ENCODE data around the gene C21orf91. TPM values are rescaled to one million over a fixed set of nuclear protein-coding genes. Genes with fewer than 3 reads are reported as not detected.
A peak's percentile ranks its signal among the peaks of the same experiment; 100 is the strongest.

The C21orf91 gene
- total RNA-seq, 2 experiments from 2014 or later: 51.8 to 57.9 TPM

GRCh38 chr21:17823846-17824245 lies 4.7 kb upstream of the C21orf91 start:
- Mint-ChIP-seq H3K4me1 (ENCODE audit: low read depth) (peaks cover 14% of the 10 kb centered on the region), H3K36me3 (ENCODE audit: low read depth) (peaks cover 19% of the 10 kb centered on the region), H3K27me3 (ENCODE audit: low read depth) (no peaks in the 10 kb centered on the region), H3K9me3 (ENCODE audit: insufficient read depth) (peaks cover 14% of the 10 kb centered on the region), H3K4me3 (no peak overlapping the region), H3K27ac (no peak overlapping the region)
- ATAC-seq (no peak), DNase-seq (no peak)
- POLR2A ChIA-PET: no interaction called here
- CTCF ChIA-PET: no interaction called here

DNA sequence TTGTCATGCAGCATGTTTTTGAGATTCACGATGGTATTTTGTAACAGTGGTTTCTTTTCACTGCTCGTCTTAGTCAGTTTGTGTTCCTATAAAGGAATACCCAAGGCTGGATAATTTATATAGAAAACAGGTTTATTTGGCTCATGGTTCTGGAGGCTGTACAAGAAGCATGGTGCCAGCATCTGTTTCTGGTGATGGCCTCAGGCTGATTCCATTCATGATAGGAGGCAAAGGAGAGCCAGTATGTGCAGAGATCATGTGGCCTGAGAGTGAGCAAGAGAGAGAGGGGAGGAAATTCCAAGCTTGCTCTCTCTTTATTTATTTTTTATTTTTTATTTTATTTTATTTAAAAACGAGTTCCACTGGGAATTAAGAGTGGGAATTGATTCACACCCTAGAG lies 2.0 kb upstream of the C21orf91 start:
- H3K9me3 Mint-ChIP-seq (ENCODE audit: insufficient read depth): peaks cover 14% of the 10 kb centered on the region
- H3K27ac Mint-ChIP-seq: peak overlapping the region; percentile 100
- H3K4me3 Mint-ChIP-seq: peak overlapping the region; percentile 85
- ChIA-PET CTCF (interaction anchor here (0.6 to 1.6 kb wide), 4 partner anchors 37 to 207 kb away, joined by 3 to 4 read pairs (median 4); no protein-coding TSS in a partner anchor), POLR2A (no interaction called here)
- DNase-seq (no peak), ATAC-seq (no peak)
- no peaks in the 10 kb centered on the region for H3K27me3 Mint-ChIP-seq (ENCODE audit: low read depth)
- H3K36me3 Mint-ChIP-seq (ENCODE audit: low read depth): peaks cover 39% of the 10 kb centered on the region
- H3K4me1 Mint-ChIP-seq (ENCODE audit: low read depth): peaks cover 24% of the 10 kb centered on the region

GRCh38 chr21:17819877-17820229 lies 697 bp upstream of the C21orf91 start:
- peak; percentile 59 for ATAC-seq
- peak overlapping the region; percentile 85 for H3K4me3 Mint-ChIP-seq
- peaks cover 38% of the 10 kb centered on the region for H3K36me3 Mint-ChIP-seq (ENCODE audit: low read depth)
- no peaks in the 10 kb centered on the region for H3K27me3 Mint-ChIP-seq (ENCODE audit: low read depth)
- H3K27ac Mint-ChIP-seq: peak overlapping the region; percentile 100
- DNase-seq: no peak
- ChIA-PET CTCF (interaction anchor here (0.6 to 2.7 kb wide), 6 partner anchors 24 to 139 kb away, joined by 3 to 12 read pairs (median 4); no protein-coding TSS in a partner anchor), POLR2A (interaction anchor here (0.6 to 2.8 kb wide), 10 partner anchors 10 to 209 kb away, joined by 3 to 36 read pairs (median 5); no protein-coding TSS in a partner anchor)
- peaks cover 10% of the 10 kb centered on the region for H3K9me3 Mint-ChIP-seq (ENCODE audit: insufficient read depth)
- peaks cover 33% of the 10 kb centered on the region for H3K4me1 Mint-ChIP-seq (ENCODE audit: low read depth)

DNA sequence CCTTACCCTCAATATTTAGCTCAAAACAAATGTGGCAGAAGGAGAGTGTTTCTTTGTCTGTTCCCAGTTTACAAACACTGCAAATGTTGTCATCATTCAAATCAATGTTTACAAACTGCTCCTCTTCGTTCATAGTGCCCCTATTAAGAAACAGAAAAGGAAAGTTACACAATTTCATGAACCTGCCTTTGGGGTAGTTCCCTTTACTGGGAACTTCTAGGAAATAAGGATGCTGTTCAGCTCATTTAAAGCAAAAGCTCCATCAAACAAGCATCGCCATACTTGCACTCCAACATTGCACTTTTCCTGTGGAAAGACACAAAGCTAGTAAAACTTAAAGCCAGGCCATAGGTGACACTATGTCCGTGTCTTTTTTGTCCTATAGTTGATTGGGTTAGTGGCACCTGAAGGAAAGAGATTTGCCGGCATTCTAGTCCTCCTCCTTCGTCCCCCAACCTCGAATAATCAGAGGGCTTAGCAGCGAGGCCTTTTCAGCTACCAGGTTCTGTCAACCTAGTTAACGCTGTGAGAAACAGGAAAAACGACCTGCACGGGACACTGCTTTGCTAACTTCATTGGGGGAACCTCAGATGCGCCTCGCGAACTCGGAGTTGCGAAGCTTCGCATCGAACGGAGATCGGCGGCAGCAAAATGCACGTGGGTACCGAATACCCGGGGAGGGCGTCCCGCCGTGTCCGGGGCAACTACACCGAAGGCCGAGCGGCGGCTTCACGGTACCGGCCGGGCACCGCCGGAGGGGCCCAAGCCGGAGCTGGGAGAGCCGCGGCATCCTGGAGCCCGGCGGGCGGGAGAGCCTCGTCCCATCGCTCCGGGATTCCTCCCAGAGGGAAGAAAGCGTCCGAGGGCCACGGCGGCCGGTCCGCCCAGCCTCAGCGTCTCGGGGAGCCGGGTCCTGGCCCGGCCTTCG lies 706 bp downstream of the C21orf91 start:
- no peaks in the 10 kb centered on the region for H3K27me3 Mint-ChIP-seq (ENCODE audit: low read depth)
- CTCF ChIA-PET: interaction anchor here (0.6 to 4.0 kb wide), 19 partner anchors 9 to 204 kb away, joined by 3 to 20 read pairs (median 5); no protein-coding TSS in a partner anchor
- peak; percentile 67 for DNase-seq
- H3K9me3 Mint-ChIP-seq (ENCODE audit: insufficient read depth): no peaks in the 10 kb centered on the region
- peaks cover 47% of the 10 kb centered on the region for H3K4me1 Mint-ChIP-seq (ENCODE audit: low read depth)
- H3K36me3 Mint-ChIP-seq (ENCODE audit: low read depth): peaks cover 44% of the 10 kb centered on the region
- H3K4me3 Mint-ChIP-seq: peak overlapping the region; percentile 78
- peak overlapping the region; percentile 95 for H3K27ac Mint-ChIP-seq
- POLR2A ChIA-PET: interaction anchor here (0.9 to 3.2 kb wide), 13 partner anchors 9 to 207 kb away, joined by 3 to 36 read pairs (median 6); no protein-coding TSS in a partner anchor
- ATAC-seq: peak; percentile 31

DNA sequence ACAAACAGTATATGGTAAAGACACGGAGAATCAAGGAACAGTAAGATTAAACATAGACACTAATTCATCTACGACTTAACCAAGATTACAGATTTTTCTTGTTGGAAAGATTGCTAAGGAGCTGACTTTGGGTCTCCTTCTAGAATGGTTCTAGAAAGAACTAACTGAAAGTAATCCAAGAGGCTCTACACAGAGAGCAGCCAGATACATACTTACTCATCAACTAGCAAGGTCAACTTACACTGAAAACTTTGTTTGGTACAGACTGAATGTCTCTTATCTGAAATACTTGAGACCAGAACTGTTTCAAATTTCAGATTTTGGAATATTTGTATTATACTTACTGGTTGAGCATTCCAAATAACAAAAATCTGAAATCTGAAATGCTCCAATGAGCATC lies 5.8 kb downstream of the C21orf91 start:
- H3K27me3 Mint-ChIP-seq (ENCODE audit: low read depth): no peaks in the 10 kb centered on the region
- DNase-seq: no peak
- no peak overlapping the region for H3K4me3 Mint-ChIP-seq
- H3K36me3 Mint-ChIP-seq (ENCODE audit: low read depth): peaks cover 86% of the 10 kb centered on the region
- peaks cover 28% of the 10 kb centered on the region for H3K9me3 Mint-ChIP-seq (ENCODE audit: insufficient read depth)
- peak overlapping the region; percentile 13 for H3K27ac Mint-ChIP-seq
- ChIA-PET POLR2A (interaction anchor here (1.0 kb wide), 1 partner anchor 13 kb away, joined by 4 read pairs; no protein-coding TSS in a partner anchor), CTCF (interaction anchor here (0.8 to 1.0 kb wide), 2 partner anchors 8 to 33 kb away, joined by 3 to 4 read pairs; no protein-coding TSS in a partner anchor)
- no peak for ATAC-seq
- H3K4me1 Mint-ChIP-seq (ENCODE audit: low read depth): peaks cover 53% of the 10 kb centered on the region

- Mint-ChIP-seq H3K4me3 (no peak overlapping the region), H3K9me3 (ENCODE audit: insufficient read depth) (peaks cover 34% of the 10 kb centered on the region), H3K27me3 (ENCODE audit: low read depth) (no peaks in the 10 kb centered on the region), H3K36me3 (ENCODE audit: low read depth) (peaks cover 88% of the 10 kb centered on the region), H3K27ac (no peak overlapping the region), H3K4me1 (ENCODE audit: low read depth) (peaks cover 35% of the 10 kb centered on the region)
- DNase-seq: no peak
- CTCF ChIA-PET: interaction anchor here (1.9 kb wide), 1 partner anchor 10 kb away, joined by 8 read pairs; no protein-coding TSS in a partner anchor
- no peak for ATAC-seq
- POLR2A ChIA-PET: interaction anchor here (2.8 kb wide), 1 partner anchor 13 kb away, joined by 9 read pairs; the partner anchor contains the start of gene C21orf91
Measured at GRCh38 chr21:17805966-17806365, 13.2 kb downstream of the C21orf91 start.

DNA sequence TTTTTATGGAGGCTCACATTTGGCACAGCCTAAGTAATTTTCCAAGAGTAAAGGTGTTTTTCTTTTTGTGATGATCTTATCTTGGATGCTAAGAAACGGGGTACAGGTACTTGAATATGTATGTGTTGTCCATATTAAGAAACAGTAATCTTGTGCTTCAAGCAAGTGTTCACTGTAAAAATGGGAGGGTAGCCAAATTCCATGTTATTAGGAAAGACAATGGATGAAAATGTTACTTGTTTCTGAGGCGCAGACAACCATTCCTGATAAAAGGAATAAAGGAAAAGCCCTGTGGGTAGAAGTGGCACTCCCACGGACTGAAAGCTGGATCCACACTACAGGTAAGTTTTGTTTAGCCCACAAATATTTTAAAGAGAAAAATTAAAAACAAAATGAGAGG lies 15.6 kb downstream of the C21orf91 start:
- H3K27me3 Mint-ChIP-seq (ENCODE audit: low read depth): no peaks in the 10 kb centered on the region
- POLR2A ChIA-PET: no interaction called here
- H3K4me1 Mint-ChIP-seq (ENCODE audit: low read depth): peaks cover 42% of the 10 kb centered on the region
- H3K27ac Mint-ChIP-seq: no peak overlapping the region
- CTCF ChIA-PET: interaction anchor here (1.4 to 1.5 kb wide), 2 partner anchors 9 to 15 kb away, joined by 7 to 9 read pairs; no protein-coding TSS in a partner anchor
- DNase-seq: no peak
- no peak overlapping the region for H3K4me3 Mint-ChIP-seq
- peaks cover 74% of the 10 kb centered on the region for H3K36me3 Mint-ChIP-seq (ENCODE audit: low read depth)
- ATAC-seq: no peak
- peaks cover 14% of the 10 kb centered on the region for H3K9me3 Mint-ChIP-seq (ENCODE audit: insufficient read depth)

DNA sequence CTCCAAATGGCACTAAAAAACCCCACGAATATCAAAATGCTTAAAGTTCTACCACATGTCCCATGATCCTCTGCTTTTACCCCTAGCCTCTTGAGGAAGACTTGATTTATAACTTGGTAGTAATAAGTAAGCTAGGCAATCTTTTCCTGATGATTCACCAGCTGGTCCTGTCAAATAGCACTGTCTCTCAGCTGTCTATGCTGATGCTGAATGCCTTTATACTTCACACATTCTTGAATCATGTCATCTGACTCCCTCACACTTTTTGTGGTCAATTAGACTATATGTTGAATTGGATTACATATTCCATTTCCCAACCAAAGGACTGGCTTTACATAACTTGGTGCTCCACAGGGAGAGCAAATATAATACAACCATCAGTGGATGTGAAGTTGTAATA lies 16.6 kb downstream of the C21orf91 start:
- Mint-ChIP-seq H3K4me3 (no peak overlapping the region), H3K27ac (peak overlapping the region; percentile 46), H3K27me3 (ENCODE audit: low read depth) (no peaks in the 10 kb centered on the region), H3K36me3 (ENCODE audit: low read depth) (peaks cover 67% of the 10 kb centered on the region), H3K9me3 (ENCODE audit: insufficient read depth) (peaks cover 5% of the 10 kb centered on the region), H3K4me1 (ENCODE audit: low read depth) (peaks cover 41% of the 10 kb centered on the region)
- ATAC-seq: no peak
- ChIA-PET POLR2A (interaction anchor here (0.6 to 1.3 kb wide), 2 partner anchors 17 to 121 kb away, joined by 3 read pairs; no protein-coding TSS in a partner anchor), CTCF (interaction anchor here (0.9 kb wide), 1 partner anchor 192 kb away, joined by 4 read pairs; no protein-coding TSS in a partner anchor)
- no peak for DNase-seq

- DNase-seq: no peak
- H3K36me3 Mint-ChIP-seq (ENCODE audit: low read depth): peaks cover 63% of the 10 kb centered on the region
- H3K4me3 Mint-ChIP-seq: no peak overlapping the region
- ChIA-PET CTCF (interaction anchor here (1.1 to 1.5 kb wide), 2 partner anchors 17 to 111 kb away, joined by 3 to 4 read pairs; no protein-coding TSS in a partner anchor), POLR2A (interaction anchor here (1.2 to 1.4 kb wide), 2 partner anchors 13 to 19 kb away, joined by 4 to 6 read pairs; no protein-coding TSS in a partner anchor)
- H3K27me3 Mint-ChIP-seq (ENCODE audit: low read depth): no peaks in the 10 kb centered on the region
- H3K4me1 Mint-ChIP-seq (ENCODE audit: low read depth): peaks cover 52% of the 10 kb centered on the region
- no peaks in the 10 kb centered on the region for H3K9me3 Mint-ChIP-seq (ENCODE audit: insufficient read depth)
- no peak for ATAC-seq
- no peak overlapping the region for H3K27ac Mint-ChIP-seq
Measured at GRCh38 chr21:17799414-17800164, 19.6 kb downstream of the C21orf91 start.

- no peak overlapping the region for H3K4me3 Mint-ChIP-seq
- H3K9me3 Mint-ChIP-seq (ENCODE audit: insufficient read depth): no peaks in the 10 kb centered on the region
- CTCF ChIA-PET: interaction anchor here (0.6 to 1.6 kb wide), 4 partner anchors 15 to 127 kb away, joined by 3 to 4 read pairs (median 4); no protein-coding TSS in a partner anchor
- peaks cover 50% of the 10 kb centered on the region for H3K4me1 Mint-ChIP-seq (ENCODE audit: low read depth)
- ATAC-seq (no peak), DNase-seq (no peak)
- POLR2A ChIA-PET: no interaction called here
- H3K27me3 Mint-ChIP-seq (ENCODE audit: low read depth): no peaks in the 10 kb centered on the region
- H3K27ac Mint-ChIP-seq: no peak overlapping the region
- H3K36me3 Mint-ChIP-seq (ENCODE audit: low read depth): peaks cover 60% of the 10 kb centered on the region
Measured at GRCh38 chr21:17798796-17799195, 20.4 kb downstream of the C21orf91 start.

DNA sequence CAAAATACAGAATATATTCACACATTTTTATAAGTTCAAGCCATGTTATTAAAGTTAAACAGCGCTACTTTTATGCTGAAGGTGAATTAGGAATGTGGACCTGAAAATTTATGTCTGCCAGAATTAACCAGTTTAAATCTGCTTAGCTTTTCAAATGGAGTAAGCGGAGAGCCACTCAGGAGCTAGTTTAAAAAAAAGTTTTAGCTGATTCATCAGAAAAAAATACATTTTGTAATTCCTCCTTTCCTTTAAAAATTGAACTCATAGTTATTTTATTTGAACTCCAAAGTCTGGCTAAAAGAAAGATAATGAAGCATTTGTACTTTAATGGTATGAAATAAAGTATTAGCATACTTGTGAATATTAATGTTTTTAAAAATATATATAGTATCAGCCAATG lies 21.2 kb downstream of the C21orf91 start:
- Mint-ChIP-seq H3K4me3 (no peak overlapping the region), H3K9me3 (ENCODE audit: insufficient read depth) (no peaks in the 10 kb centered on the region), H3K36me3 (ENCODE audit: low read depth) (peaks cover 60% of the 10 kb centered on the region), H3K4me1 (ENCODE audit: low read depth) (peaks cover 55% of the 10 kb centered on the region), H3K27me3 (ENCODE audit: low read depth) (no peaks in the 10 kb centered on the region), H3K27ac (no peak overlapping the region)
- ChIA-PET CTCF (interaction anchor here (0.6 to 1.6 kb wide), 6 partner anchors 14 to 128 kb away, joined by 3 to 4 read pairs (median 4); no protein-coding TSS in a partner anchor), POLR2A (no interaction called here)
- ATAC-seq (no peak), DNase-seq (no peak)

Data from activated CD8-positive, alpha-beta T cell treated with anti-CD3 and anti-CD28 coated beads, Interleukin-2, amount 10 ng/mL, durations not matched to agents 7 days and 5 days (primary cell).